Measurements from ENCODE around the gene RBPJ.
"Not testable (repeated sequence)": the region's sequence is repeated elsewhere in the genome, so short reads cannot be mapped to it uniquely, and the experiment has no call there.

RBPJ gene

DNA sequence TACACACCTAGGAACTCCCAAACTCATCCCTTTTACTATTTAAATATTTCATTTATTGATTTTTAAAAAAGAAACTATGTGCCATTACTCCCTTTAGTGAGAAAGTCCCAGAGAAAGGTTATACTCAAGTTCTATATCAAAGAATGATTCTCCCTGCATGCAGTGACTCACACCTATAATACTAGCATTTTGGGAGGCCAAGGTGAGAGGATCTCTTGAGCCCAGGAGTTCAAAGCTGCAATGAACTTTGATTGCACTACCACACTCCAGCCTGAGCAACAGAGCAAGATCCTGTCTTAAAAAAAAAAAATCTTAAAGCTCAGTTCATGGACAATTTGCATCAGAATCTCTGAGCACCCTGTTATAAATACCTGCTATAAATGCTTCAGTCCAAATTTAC lies 9.2 kb upstream of the RBPJ start:
- no peaks in the 10 kb centered on the region for H3K27me3 ChIP-seq (ENCODE audit: low read length)
- no peaks in the 10 kb centered on the region for H3K9me2 ChIP-seq (replicated peaks; ENCODE audit: insufficient read depth, low read length)
- no peaks in the 10 kb centered on the region for H3F3A ChIP-seq (ENCODE audit: insufficient read depth)
- H3K79me2 ChIP-seq (ENCODE audit: insufficient read depth, low read length): no peaks in the 10 kb centered on the region
- no peaks in the 10 kb centered on the region for H3K36me3 ChIP-seq (ENCODE audit: low read length)
- no peak overlapping the region for H2AFZ ChIP-seq (ENCODE audit: low read depth, low read length, severe bottlenecking)
- H3K27ac ChIP-seq (ENCODE audit: low read depth, low read length): no peak overlapping the region
- H4K20me1 ChIP-seq (ENCODE audit: low read depth, low read length): no peaks in the 10 kb centered on the region
- no peaks in the 10 kb centered on the region for H3K9me3 ChIP-seq (ENCODE audit: insufficient read depth, low read length)
- H3K9ac ChIP-seq (ENCODE audit: low read length): no peak overlapping the region
- no peak overlapping the region for H3K4me3 ChIP-seq (ENCODE audit: insufficient read depth, low read length, poor library complexity, severe bottlenecking)
- no peak for TF ChIP-seq EZH2phosphoT487 (conservative IDR thresholded peaks at IDR 0.05; ENCODE audit: low read length)
- TF ChIP-seq, protein P1, sequence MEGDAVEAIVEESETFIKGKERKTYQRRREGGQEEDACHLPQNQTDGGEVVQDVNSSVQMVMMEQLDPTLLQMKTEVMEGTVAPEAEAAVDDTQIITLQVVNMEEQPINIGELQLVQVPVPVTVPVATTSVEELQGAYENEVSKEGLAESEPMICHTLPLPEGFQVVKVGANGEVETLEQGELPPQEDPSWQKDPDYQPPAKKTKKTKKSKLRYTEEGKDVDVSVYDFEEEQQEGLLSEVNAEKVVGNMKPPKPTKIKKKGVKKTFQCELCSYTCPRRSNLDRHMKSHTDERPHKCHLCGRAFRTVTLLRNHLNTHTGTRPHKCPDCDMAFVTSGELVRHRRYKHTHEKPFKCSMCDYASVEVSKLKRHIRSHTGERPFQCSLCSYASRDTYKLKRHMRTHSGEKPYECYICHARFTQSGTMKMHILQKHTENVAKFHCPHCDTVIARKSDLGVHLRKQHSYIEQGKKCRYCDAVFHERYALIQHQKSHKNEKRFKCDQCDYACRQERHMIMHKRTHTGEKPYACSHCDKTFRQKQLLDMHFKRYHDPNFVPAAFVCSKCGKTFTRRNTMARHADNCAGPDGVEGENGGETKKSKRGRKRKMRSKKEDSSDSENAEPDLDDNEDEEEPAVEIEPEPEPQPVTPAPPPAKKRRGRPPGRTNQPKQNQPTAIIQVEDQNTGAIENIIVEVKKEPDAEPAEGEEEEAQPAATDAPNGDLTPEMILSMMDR (IDR thresholded peaks at IDR 0.05; ENCODE audit: insufficient read depth, low read length, poor library complexity, severe bottlenecking): no peak
- no peak overlapping the region for H3K4me2 ChIP-seq (ENCODE audit: low read depth, low read length, poor library complexity, severe bottlenecking)

DNA sequence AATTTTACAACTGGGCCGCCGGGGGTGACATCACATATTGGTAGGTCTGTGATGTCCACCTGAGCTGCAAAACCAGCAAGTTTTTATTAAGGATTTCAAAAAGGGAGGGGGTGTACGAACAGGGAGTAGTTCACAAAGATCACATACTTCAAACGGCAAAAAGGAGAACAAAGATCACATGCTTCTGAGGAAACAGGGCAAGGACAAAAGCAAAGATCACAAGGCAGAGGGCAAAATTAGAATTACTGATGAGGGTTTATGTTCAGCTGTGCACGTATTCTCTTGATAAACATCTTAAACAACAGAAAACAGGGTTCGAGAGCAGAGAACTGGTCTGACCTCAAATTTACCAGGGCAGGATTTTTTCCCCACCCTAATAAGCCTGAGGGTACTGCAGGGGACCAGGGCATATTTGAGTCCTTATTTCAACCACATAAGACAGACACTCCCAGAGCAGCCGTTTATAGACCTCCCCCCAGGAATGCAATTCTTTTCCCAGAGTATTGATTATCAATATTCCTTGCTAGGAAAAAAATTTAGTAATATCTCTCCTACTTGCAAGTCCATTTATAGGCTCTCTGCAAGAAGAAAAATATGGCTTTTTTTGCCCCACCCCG lies 5.4 kb upstream of the RBPJ start:
- H3K27ac ChIP-seq (ENCODE audit: low read depth, low read length); H4K20me1 ChIP-seq (ENCODE audit: low read depth, low read length); H3K27me3 ChIP-seq (ENCODE audit: low read length); H3K4me2 ChIP-seq (ENCODE audit: low read depth, low read length, poor library complexity, severe bottlenecking); H3K9ac ChIP-seq (ENCODE audit: low read length); H3K36me3 ChIP-seq (ENCODE audit: low read length); H3K9me2 ChIP-seq (replicated peaks; ENCODE audit: insufficient read depth, low read length); H3K4me3 ChIP-seq (ENCODE audit: insufficient read depth, low read length, poor library complexity, severe bottlenecking); H3F3A ChIP-seq (ENCODE audit: insufficient read depth); H3K9me3 ChIP-seq (ENCODE audit: insufficient read depth, low read length); H3K79me2 ChIP-seq (ENCODE audit: insufficient read depth, low read length); H2AFZ ChIP-seq (ENCODE audit: low read depth, low read length, severe bottlenecking): not testable (repeated sequence)

DNA sequence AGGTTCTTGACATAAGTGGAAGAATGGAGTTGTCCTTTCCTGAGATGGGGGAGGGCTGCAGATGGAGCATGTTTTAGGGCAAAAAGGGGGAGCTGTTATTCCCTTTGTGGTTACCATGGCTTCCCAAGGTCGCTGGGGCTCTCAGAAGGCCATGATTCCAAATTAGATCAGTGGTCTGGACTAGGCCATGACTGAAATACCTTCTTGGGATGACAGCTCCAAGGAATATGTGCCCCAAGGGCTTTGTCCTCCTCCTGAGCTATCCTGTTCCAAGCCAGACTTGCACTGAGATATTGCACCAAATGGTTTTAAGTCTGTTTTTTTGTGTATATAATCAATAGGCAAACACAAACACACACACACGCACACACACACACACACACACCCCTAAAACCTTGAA lies 3.0 kb upstream of the RBPJ start:
- Histone ChIP-seq H3K4me2 (ENCODE audit: low read depth, low read length, poor library complexity, severe bottlenecking) (no peak overlapping the region), H3K27ac (ENCODE audit: low read depth, low read length) (no peak overlapping the region), H3F3A (ENCODE audit: insufficient read depth) (0 out of 2 replicates have a peak, but pooled peaks cover 8% of the 10 kb centered on the region), H4K20me1 (ENCODE audit: low read depth, low read length) (peaks cover 8% of the 10 kb centered on the region), H2AFZ (ENCODE audit: low read depth, low read length, severe bottlenecking) (no peak overlapping the region), H3K9me3 (ENCODE audit: insufficient read depth, low read length) (no peaks in the 10 kb centered on the region), H3K79me2 (ENCODE audit: insufficient read depth, low read length) (peaks cover 15% of the 10 kb centered on the region), H3K36me3 (ENCODE audit: low read length) (no peaks in the 10 kb centered on the region), H3K27me3 (ENCODE audit: low read length) (no peaks in the 10 kb centered on the region), H3K4me3 (ENCODE audit: insufficient read depth, low read length, poor library complexity, severe bottlenecking) (no peak overlapping the region), H3K9ac (ENCODE audit: low read length) (no peak overlapping the region), H3K9me2 (replicated peaks; ENCODE audit: insufficient read depth, low read length) (no peaks in the 10 kb centered on the region)
- TF ChIP-seq, protein P1 (IDR thresholded peaks at IDR 0.05; ENCODE audit: insufficient read depth, low read length, poor library complexity, severe bottlenecking): no peak
- TF ChIP-seq EZH2phosphoT487 (conservative IDR thresholded peaks at IDR 0.05; ENCODE audit: low read length): no peak

DNA sequence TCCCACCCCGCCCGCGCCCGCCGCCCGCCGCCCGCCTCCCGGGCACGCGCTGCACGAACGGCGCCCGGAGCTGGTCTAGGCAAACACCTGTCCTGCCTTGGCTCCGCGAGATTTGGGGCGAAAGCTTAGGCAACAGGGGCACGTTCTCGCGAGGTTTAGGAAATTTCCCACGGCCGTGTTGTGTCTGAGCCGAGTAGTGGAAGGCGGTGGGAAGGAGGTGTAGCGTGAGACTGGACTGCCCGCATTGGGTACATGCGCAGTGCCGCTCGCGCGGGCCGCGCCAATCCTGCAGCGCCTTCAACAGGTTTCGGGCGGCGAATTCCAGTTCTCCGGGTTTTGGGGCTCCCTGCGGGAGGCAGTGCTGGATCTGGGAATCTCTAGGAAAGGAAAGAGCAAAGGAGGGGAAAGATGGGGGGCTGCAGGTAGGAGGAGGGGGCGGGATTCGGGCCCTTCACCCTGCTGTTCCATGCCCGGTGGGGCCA lies 1.3 kb upstream of the RBPJ start:
- H3K27me3 ChIP-seq (ENCODE audit: low read length): no peaks in the 10 kb centered on the region
- H3K9me3 ChIP-seq (ENCODE audit: insufficient read depth, low read length): no peaks in the 10 kb centered on the region
- peak overlapping the region; percentile 99 for H3K4me3 ChIP-seq (ENCODE audit: insufficient read depth, low read length, poor library complexity, severe bottlenecking)
- no peaks in the 10 kb centered on the region for H3K9me2 ChIP-seq (replicated peaks; ENCODE audit: insufficient read depth, low read length)
- peaks cover 14% of the 10 kb centered on the region; the same call in 1 of the 2 replicates for H3F3A ChIP-seq (ENCODE audit: insufficient read depth)
- peak overlapping the region; percentile 84 for H3K9ac ChIP-seq (ENCODE audit: low read length)
- peaks cover 23% of the 10 kb centered on the region for H4K20me1 ChIP-seq (ENCODE audit: low read depth, low read length)
- H2AFZ ChIP-seq (ENCODE audit: low read depth, low read length, severe bottlenecking): peak overlapping the region; percentile 84
- no peak for TF ChIP-seq EZH2phosphoT487 (conservative IDR thresholded peaks at IDR 0.05; ENCODE audit: low read length)
- TF ChIP-seq, protein P1 (IDR thresholded peaks at IDR 0.05; ENCODE audit: insufficient read depth, low read length, poor library complexity, severe bottlenecking): no peak
- H3K79me2 ChIP-seq (ENCODE audit: insufficient read depth, low read length): peaks cover 30% of the 10 kb centered on the region
- H3K27ac ChIP-seq (ENCODE audit: low read depth, low read length): peak overlapping the region; percentile 89
- no peaks in the 10 kb centered on the region for H3K36me3 ChIP-seq (ENCODE audit: low read length)
- H3K4me2 ChIP-seq (ENCODE audit: low read depth, low read length, poor library complexity, severe bottlenecking): peak overlapping the region; percentile 87
